Right cardiac atrium (tissue), 5 donors: ENCODE measurements around the gene CAMK2B. TPM values are rescaled to one million over a fixed set of nuclear protein-coding genes. Genes with fewer than 3 reads are reported as not detected.

ENCODE experiments used
- ATAC-seq, 2 donors: fragments of 200-7000 bp; cut with Tn5 transposase; one replicate each; pipeline versions ENCODE4 v1.8.0 to v1.9.1; 2020; ENCODE audit warnings: moderate library complexity in 2 of 2, mild to moderate bottlenecking in 1 of 2
- DNase-seq, 3 donors: peaks; one replicate each; pipeline ENCODE4 v3.0.0-alpha.2; 2020
- H3K27ac ChIP-seq: one replicate; pipeline ENCODE4 v1.5.1; 2013; ENCODE audit warnings: mild to moderate bottlenecking, low read length, control low read depth, moderate library complexity
- H3K27me3 ChIP-seq: one replicate; pipeline ENCODE4 v1.6.1; 2013; ENCODE audit not compliant: control insufficient read depth, insufficient read depth
- H3K4me1 ChIP-seq: one replicate; pipeline ENCODE4 v1.6.1; 2013; ENCODE audit warnings: low read length; ENCODE audit not compliant: control insufficient read depth, insufficient read depth
- H3K4me3 ChIP-seq: one replicate; pipeline ENCODE4 v1.5.1; 2013; ENCODE audit warnings: low read length, control low read depth
- H3K9me3 ChIP-seq: one replicate; pipeline ENCODE4 v1.6.1; 2013; ENCODE audit warnings: low read length; ENCODE audit not compliant: control insufficient read depth
- WGBS: extraction: QIAGEN DNeasy Blood & Tissue Kit; methylation state at CpG from one replicate; pipeline ENCODE4 v1.1.7; 2013; 5-methylcytosine and 5-hydroxymethylcytosine counted together
- intact Hi-C, 4 donors: fragments of 100-400 bp; cut with DNase I; formaldehyde crosslinking; loops; one replicate each; pipeline versions ENCODE4 v1.11.0 to v1.14.0; 2022 to 2023
- polyA plus RNA-seq: library from polyadenylated mRNA; stranded (reverse); fragments of 200-250 nt; gene quantifications from one replicate; pipeline ENCODE4 v1.2.3, GENCODE V29; 2013
- total RNA-seq, 4 donors: library from RNA; stranded (reverse); fragmentation: NEBNext Ultra II Directional; extraction: Animal tissue kit (Norgen Biotek cat#: 25700); gene quantifications; one replicate each; pipeline ENCODE4 v1.2.1, GENCODE V29; 2021
- donor health status: healthy with polysubstance abuse.
- donor health status: DM: no; HTN: yes; CAD: no.
- donor health status: DM: no; HTN: no; CAD: no.
- donor health status: DM: no; HTN: yes; CAD: no; lungs with severe emphysema.
- donor health status: DM: yes; HTN: yes; CAD: no.

Gene CAMK2B
- total and polyA plus RNA-seq, 5 donors: 79.7 to 134 (median 105) TPM

- Histone ChIP-seq H3K4me1 (no peaks in the 10 kb centered on the region), H3K9me3 (no peaks in the 10 kb centered on the region), H3K27me3 (no peaks in the 10 kb centered on the region), H3K27ac (peak overlapping the region; percentile 60), H3K4me3 (no peak overlapping the region)
- peak in 1 of 3 donors; percentile 64 for DNase-seq
- ATAC-seq: peak in 1 of 2 donors; percentile 22
- 59% methylated on average over 15 of the region's 15 CpGs for WGBS
- intact Hi-C loops: no loop called here
Observed at GRCh38 chr7:44320794-44321371, 4.5 kb downstream of the CAMK2B start.

GRCh38 chr7:44320141-44320540, 5.3 kb downstream of the CAMK2B start:
- H3K27ac ChIP-seq: peak overlapping the region; percentile 66
- DNase-seq (no peak), ATAC-seq (no peak)
- H3K4me3 ChIP-seq: no peak overlapping the region
- H3K9me3 ChIP-seq: no peaks in the 10 kb centered on the region
- H3K27me3 ChIP-seq: no peaks in the 10 kb centered on the region
- no peaks in the 10 kb centered on the region for H3K4me1 ChIP-seq
- intact Hi-C loops: no loop called here
- WGBS: 84% methylated on average over 5 of the region's 5 CpGs

- no peaks in the 10 kb centered on the region for H3K4me1 ChIP-seq
- no peaks in the 10 kb centered on the region for H3K27me3 ChIP-seq
- H3K4me3 ChIP-seq: no peak overlapping the region
- no peaks in the 10 kb centered on the region for H3K9me3 ChIP-seq
- DNase-seq (no peak), ATAC-seq (no peak)
- intact Hi-C loops: no loop called here
- WGBS: 69% methylated on average over 2 of the region's 2 CpGs
- peak overlapping the region; percentile 3 for H3K27ac ChIP-seq
Observed at GRCh38 chr7:44318332-44318731, 7.1 kb downstream of the CAMK2B start.

- no peak for ATAC-seq
- no peak overlapping the region for H3K27ac ChIP-seq
- peaks cover 4% of the 10 kb centered on the region for H3K4me1 ChIP-seq
- 86% methylated on average over 3 of the region's 3 CpGs for WGBS
- no peak for DNase-seq
- no peaks in the 10 kb centered on the region for H3K27me3 ChIP-seq
- H3K9me3 ChIP-seq: no peaks in the 10 kb centered on the region
- intact Hi-C loops: no loop called here
- H3K4me3 ChIP-seq: no peak overlapping the region
Observed at GRCh38 chr7:44315301-44315903, 10.0 kb downstream of the CAMK2B start.

DNA sequence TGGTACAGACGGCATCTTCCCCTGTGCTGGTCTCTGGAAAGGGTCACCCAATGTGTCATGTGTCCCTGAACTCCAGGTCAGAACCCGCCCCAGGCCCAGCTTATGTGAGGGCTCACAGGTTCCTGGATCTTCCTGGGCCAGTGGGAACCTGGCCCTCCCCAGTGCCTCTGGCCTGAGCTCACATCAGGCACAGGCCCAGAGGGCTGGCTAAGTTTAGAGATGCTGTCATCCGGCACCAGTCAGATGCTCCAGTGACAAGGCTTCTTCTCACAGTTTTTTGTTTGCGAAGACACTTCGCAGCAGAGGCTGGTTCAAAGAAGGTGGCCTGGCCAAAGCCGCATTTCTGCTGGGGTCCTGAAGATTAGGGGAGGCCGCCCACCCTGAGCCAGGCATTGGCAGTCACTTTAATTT, 11.8 kb downstream of the CAMK2B start:
- Histone ChIP-seq H3K4me1 (peaks cover 4% of the 10 kb centered on the region), H3K27me3 (no peaks in the 10 kb centered on the region), H3K9me3 (no peaks in the 10 kb centered on the region), H3K4me3 (no peak overlapping the region), H3K27ac (peak overlapping the region; percentile 98)
- intact Hi-C loops: no loop called here
- WGBS: 65% methylated on average over 7 of the region's 7 CpGs
- peak; percentile 68 to 74 for ATAC-seq
- peak in 2 of 3 donors; percentile 75 to 78 for DNase-seq

DNA sequence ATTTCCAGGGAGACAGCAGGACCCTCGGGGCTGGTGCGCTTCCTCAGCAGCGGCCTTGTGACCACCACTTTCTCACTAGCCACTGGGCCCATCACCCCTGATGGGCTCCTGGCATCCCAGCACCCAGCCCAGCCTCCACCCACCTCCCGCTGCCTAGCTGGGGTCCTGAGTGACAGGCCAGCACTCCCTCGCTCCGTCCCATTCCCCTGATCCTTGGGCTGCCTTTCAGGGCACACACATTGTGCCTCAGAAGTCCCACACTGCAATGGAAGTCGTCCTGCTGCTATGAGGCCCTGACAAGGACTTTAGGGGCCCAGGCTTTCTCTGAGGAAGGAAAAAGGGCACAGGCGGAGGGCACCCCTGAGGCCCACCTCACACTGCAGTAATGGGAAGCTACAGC, 12.4 kb downstream of the CAMK2B start:
- no peak for ATAC-seq
- DNase-seq: peak in 1 of 3 donors; percentile 38
- peak overlapping the region; percentile 98 for H3K27ac ChIP-seq
- peaks cover 4% of the 10 kb centered on the region for H3K4me1 ChIP-seq
- no peak overlapping the region for H3K4me3 ChIP-seq
- 82% methylated on average over 8 of the region's 8 CpGs for WGBS
- intact Hi-C loops: no loop called here
- H3K9me3 ChIP-seq: no peaks in the 10 kb centered on the region
- no peaks in the 10 kb centered on the region for H3K27me3 ChIP-seq

DNA sequence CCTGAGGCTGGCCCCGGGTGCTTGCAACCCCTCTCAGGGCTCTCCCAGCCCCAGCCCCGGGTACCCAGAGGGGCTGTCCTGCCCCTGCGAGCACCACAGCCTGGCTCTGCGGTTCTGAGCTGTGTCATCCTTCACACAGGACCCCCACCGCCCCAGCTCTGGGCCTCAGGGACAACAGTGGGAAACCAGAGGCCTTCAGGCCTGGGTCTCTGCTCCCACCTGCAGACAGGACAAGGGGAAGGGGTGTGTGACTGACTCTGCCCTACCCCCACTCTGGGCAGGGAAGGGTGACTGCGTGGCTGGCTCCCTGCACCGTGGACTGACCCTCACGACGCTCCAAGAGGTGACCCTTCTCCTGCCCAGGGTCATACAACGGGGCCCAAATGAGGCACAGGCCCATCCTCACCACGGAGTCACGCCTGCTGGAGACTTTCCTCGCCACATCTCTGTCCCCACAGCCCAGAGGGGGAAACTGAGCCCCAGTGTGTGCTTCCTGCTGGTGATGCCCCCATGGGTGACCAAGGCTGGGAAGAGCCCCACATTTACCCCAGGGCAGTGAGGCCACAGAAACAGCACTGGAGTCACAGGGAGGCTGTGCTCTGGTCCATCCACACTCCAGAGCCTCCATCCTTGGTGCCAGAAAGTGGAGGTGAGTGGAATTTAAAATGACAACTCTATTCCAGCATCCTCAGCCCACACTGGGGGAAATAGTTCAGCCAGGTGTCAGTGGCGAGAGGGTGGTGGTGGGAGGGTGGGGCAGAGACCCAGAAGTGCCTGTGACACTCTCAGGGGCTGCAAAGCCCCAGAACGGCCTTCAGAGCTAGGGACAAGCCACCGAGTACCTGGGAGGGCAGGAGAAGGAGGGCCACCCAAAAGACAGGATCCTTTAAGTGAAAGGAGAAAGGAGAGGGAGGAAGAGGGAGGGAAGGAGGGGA, 13.6 kb downstream of the CAMK2B start:
- Histone ChIP-seq H3K27ac (peak overlapping the region; percentile 98), H3K9me3 (no peaks in the 10 kb centered on the region), H3K27me3 (no peaks in the 10 kb centered on the region), H3K4me1 (peaks cover 4% of the 10 kb centered on the region), H3K4me3 (no peak overlapping the region)
- intact Hi-C loops: no loop called here
- 80% methylated on average over 16 of the region's 16 CpGs for WGBS
- ATAC-seq (no peak), DNase-seq (peak in 2 of 3 donors; percentile 37 to 51)

- DNase-seq: peak in 1 of 3 donors; percentile 25
- intact Hi-C loops: no loop called here
- Histone ChIP-seq H3K4me1 (peaks cover 4% of the 10 kb centered on the region), H3K27ac (peak overlapping the region; percentile 10), H3K4me3 (peak overlapping the region; percentile 12), H3K9me3 (no peaks in the 10 kb centered on the region), H3K27me3 (no peaks in the 10 kb centered on the region)
- no peak for ATAC-seq
- 82% methylated on average over 10 of the region's 10 CpGs for WGBS
Observed at GRCh38 chr7:44310221-44310848, 15.1 kb downstream of the CAMK2B start.

- Histone ChIP-seq H3K9me3 (no peaks in the 10 kb centered on the region), H3K4me3 (peak overlapping the region; percentile 12), H3K4me1 (peaks cover 4% of the 10 kb centered on the region), H3K27me3 (no peaks in the 10 kb centered on the region), H3K27ac (peak overlapping the region; percentile 82)
- ATAC-seq (peak; percentile 84 to 85), DNase-seq (peak; percentile 77 to 93 (median 89))
- 12% methylated on average over 73 of the region's 73 CpGs for WGBS
- intact Hi-C loops: loop anchor here in 1 of 4 donors (5.0 kb wide), 1 partner anchor 67 kb away; no protein-coding TSS in a partner anchor
Observed at GRCh38 chr7:44309271-44310091, 15.9 kb downstream of the CAMK2B start.
